ENCODE data around the gene CEP57L1. TPM values are rescaled to one million over a fixed set of nuclear protein-coding genes. Genes with fewer than 3 reads are reported as not detected.

Gene CEP57L1
- total RNA-seq = 6.3 TPM
- long read RNA-seq, partial matches to known transcripts = 3 of 11 reads
- long read RNA-seq, other reads (novel, unspliced or antisense) = 6 of 11 reads

DNA sequence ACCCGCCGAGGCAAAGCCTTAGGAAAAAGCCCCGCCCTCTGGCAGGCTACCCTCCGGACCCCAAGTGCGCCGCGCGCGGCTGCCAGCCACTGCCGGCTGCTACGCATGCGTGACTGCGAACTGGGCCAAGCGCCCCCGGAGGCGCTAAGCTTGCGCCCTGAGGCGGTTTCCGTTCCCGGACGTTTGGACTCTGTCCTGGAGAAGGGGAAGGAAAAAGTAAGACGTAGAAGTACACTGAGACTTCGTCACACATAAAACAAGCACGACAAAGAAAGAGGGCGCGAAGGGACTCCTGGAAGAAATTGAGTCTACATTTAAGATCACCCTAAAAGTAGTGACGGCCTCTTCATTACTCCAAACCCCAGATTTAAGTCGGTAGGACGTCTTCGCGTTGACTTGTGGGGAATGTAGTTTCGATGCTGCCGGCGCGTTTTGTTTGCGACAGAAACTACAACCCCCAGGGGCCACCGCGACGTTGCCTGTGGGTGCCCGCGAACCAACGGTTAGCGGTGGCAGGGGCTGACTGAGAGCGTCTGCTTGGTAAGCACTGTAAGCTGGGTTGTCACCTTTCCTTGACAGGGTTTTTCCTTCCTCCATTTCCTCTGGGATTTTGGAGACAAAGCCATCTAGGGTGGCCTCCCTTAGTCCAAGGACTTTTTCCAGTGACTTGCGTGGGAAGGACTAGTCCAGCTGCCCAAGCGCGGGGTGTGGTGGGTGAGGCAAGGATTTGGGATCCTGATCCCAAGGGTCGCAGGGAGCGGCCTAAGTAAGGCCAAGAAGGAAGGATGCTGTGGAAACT is at the start of gene CEP57L1:
Gene CEP57L1, plus strand, starts transcription at position 472 of the 799 bp plus-strand sequence. CDS start 49,715 bp downstream, outside the sequence.
- DNase-seq = peak; percentile 99
- intact Hi-C loops (cut with DNase I) = loop anchor here (2.0 kb wide), 1 partner anchor 288 kb away; the partner anchor contains the start of gene CD164
- peak; percentile 88 for ATAC-seq (ENCODE audit: poor library complexity)

- no peak for DNase-seq
- ATAC-seq (ENCODE audit: poor library complexity) = peak; percentile 8
- intact Hi-C loops (cut with DNase I) = no loop called here
These were observed 47.1 kb upstream of the CEP57L1 start for GRCh38 chr6:109048176-109048575.

GRCh38 chr6:109048670-109049415 is 46.5 kb upstream of the CEP57L1 start:
- DNase-seq (no peak), ATAC-seq (ENCODE audit: poor library complexity) (no peak)
- intact Hi-C loops (cut with DNase I) = no loop called here

DNA sequence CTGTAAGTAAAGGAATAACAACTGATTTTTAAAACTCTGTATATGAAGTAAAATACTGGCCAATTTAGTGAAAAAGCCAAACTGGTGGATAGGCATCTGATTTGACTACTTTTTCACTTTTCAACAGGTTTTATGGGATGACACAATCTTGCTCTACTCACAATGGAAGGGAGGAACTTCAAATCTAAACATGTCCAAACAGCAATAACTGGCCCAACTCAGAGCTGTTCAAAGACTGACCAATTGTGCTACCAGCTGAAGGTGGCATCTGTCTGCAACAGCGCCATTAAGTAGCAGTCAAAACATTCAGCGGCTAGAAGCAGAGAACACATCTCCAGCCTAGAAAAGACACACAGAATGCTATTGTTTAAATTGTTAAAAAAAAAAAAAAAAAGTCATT is 45.3 kb upstream of the CEP57L1 start:
- no peak for DNase-seq
- intact Hi-C loops (cut with DNase I) = no loop called here
- no peak for ATAC-seq (ENCODE audit: poor library complexity)

DNA sequence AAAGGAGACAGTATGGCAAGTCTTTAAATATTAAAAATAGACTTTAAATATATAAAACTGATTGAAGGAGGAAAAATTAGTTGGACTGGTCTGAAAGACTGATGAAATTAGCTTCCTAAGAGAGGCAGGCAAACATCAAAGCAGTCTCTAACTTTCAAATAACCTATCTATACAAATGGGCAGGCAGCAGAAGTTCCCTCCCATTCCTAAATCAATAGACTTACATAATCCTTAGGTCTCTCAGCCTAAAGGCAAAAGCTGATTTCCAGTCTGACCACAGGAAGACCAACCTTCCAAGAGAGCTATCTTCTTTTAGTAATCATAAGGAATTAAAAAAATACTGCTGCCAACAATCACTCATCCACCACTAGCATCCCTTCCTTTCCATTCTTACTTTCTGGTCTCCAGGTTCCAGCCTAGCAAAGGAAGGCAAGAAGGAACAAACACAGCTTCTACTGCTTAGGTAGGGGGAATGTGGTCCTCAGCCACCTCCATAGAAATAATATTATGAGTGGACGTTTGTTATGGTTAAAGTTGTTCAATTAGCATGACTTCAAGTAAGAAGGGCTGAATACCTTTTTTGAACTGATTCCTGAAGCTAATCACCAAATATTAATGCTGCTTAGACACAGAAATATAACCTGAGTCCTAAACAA is 44.7 kb upstream of the CEP57L1 start:
- intact Hi-C loops (cut with DNase I) = no loop called here
- no peak for DNase-seq
- no peak for ATAC-seq (ENCODE audit: poor library complexity)

DNA sequence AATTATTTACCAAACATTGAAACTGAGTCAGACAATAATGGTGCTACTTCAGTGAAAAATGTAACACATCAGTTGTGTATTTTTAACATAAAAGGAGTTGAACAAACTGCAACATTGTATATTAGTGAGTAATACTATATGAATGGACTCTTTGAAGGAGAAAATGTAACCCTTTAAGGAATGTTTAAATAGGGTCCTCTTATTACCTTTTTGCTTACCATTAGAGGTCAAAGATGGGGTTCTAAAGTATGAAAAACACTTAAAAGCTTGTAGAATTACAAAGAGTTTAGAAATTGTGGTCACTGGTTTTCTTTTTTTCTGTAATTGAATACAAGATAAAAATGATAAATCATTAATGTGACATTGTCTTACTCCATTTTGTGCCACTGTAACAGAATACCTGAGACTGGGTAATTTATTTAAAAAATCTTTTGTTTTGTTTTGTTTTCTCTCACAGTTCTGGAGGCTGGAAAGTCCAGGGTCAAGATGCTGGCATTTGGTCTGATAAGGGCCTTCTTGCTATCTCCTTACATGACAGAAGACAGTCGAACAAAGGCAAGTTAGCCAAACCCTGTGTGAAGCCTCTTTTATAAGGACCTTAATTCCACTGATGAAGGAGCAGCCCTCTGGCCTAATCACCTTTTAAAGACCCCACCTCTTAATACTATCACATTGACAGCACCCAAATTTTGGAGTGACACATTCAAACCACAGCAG is 43.8 kb upstream of the CEP57L1 start:
- ATAC-seq (ENCODE audit: poor library complexity) (no peak), DNase-seq (no peak)
- intact Hi-C loops (cut with DNase I) = no loop called here

DNA sequence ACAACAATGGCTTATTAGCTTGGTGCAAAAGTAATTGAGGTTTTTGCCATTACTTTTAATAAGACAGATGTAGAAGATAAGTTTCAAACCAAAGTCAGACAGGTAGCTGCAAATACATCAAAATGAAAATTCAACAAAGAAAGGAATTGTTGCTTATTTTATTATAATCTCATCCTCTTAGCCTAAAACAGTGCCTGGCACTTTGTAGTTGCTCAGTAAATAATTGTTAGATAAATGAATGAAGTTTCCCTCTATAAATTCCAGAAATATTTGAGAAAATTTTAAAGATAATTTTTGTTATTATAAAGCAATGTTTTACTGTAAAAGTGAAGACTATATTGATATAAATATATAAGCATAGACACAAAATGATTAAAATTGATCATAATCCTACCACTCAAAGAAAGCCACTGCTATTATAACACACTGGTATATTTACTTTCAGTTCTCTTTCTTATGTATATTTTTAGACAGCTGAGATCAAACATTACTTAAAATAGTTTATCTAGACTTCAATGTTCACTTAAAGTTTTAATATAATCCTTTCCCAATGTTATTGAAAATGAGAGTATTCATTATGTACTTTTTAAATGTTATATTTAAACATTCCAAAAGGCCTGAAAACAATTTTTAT is 43.2 kb upstream of the CEP57L1 start:
- ATAC-seq (ENCODE audit: poor library complexity) = no peak

GRCh38 chr6:109052852-109053251 is 42.5 kb upstream of the CEP57L1 start:
- DNase-seq (no peak), ATAC-seq (ENCODE audit: poor library complexity) (no peak)
- intact Hi-C loops (cut with DNase I) = no loop called here

More for the DNA sequence above, 43.2 kb upstream of the CEP57L1 start:
- DNase-seq = no peak
- intact Hi-C loops (cut with DNase I) = no loop called here

DNA sequence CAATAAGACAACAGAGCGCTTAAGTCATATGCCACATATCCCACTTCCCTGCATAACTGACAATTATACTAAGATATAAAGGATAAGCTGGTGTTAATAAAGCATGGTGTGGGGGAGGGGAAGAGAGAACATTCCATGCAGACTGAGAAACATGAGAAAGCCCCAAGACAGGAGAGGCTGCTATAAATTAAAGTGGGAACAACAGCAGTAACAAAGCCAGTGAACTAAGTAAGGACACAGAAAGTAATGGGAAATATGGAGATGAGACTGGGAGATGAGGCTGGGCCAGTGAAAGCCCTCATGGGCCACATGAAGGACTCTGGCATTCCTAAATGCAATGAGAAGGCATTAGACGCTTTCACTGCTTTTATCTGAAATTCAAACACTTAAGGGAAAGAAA is 42.0 kb upstream of the CEP57L1 start:
- intact Hi-C loops (cut with DNase I) = no loop called here
- no peak for ATAC-seq (ENCODE audit: poor library complexity)
- DNase-seq = no peak

DNA sequence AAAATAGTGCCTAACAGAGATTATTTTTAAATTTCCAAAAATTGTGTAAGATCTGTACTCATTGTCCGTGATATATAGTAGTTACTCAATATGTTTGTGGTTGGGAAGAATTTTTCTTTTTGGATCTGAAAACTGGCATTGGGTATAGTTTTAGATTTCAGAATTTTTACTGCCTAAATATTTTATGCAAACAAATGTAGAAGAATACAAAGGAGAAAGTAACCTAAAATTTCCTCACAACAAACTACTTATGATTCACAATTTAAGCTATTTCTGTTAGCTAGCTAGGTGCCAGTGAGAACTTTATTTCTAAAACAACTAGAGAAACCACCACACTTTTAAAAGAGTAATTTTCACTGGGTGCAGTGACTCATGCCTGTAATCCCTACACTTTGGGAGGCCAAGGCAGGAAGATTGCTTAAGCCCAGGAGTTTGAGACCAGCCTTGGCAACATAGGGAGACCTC is 39.5 kb upstream of the CEP57L1 start:
- ATAC-seq (ENCODE audit: poor library complexity) = no peak
- DNase-seq = no peak
- intact Hi-C loops (cut with DNase I) = no loop called here

DNA sequence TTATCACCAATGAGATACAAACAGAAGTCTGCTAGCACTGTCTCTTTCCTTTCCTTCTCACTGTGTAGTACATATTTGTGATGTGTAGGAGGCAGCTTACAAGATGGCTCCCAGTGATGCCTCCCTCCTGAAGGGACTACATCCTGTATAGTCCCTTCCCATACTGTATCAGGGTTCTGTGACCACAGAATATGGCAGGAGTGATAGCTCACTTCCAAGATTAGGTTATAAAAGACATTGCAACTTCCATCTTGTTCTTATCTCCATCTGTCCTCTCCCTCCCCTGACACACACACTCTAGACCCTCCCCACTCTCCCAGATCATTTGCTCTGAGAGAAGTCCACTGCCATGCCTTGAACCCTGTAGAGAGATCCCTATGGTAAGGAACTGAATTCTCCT is 38.6 kb upstream of the CEP57L1 start:
- DNase-seq (no peak), ATAC-seq (ENCODE audit: poor library complexity) (no peak)
- intact Hi-C loops (cut with DNase I) = no loop called here

DNA sequence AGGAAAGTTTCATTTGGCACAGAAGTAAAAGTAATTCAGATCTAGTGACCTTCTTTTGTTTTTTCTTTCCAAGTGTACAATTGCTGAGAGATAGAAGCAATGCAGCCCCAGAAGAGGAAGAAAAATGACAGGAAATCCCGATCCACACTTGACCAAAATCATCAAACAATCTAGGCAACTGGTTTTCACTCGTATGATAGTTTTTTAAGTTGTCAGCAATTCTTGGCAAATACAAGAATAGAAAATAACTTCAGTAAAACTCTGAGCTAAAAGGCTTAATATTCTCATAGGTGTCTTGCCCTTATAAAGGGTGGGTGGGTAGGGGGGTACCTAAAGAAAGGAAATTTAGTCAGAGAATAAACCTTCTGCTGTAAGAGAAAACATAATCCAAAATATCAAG is 36.7 kb upstream of the CEP57L1 start:
- intact Hi-C loops (cut with DNase I) = no loop called here
- no peak for DNase-seq
- ATAC-seq (ENCODE audit: poor library complexity) = no peak

GRCh38 chr6:109059153-109059552 is 36.2 kb upstream of the CEP57L1 start:
- intact Hi-C loops (cut with DNase I) = no loop called here
- DNase-seq (no peak), ATAC-seq (ENCODE audit: poor library complexity) (peak; percentile 4)

GRCh38 chr6:109059571-109060021 is 35.7 kb upstream of the CEP57L1 start:
- DNase-seq = no peak

GRCh38 chr6:109060571-109060970 is 34.7 kb upstream of the CEP57L1 start:
- intact Hi-C loops (cut with DNase I) = loop anchor here (5.0 kb wide), 1 partner anchor 53 kb away; no protein-coding TSS in a partner anchor
- no peak for ATAC-seq (ENCODE audit: poor library complexity)
- DNase-seq = no peak

More at GRCh38 chr6:109059571-109060021, 35.7 kb upstream of the CEP57L1 start:
- intact Hi-C loops (cut with DNase I) = loop anchor here (5.0 kb wide), 1 partner anchor 52 kb away; no protein-coding TSS in a partner anchor
- ATAC-seq (ENCODE audit: poor library complexity) = peak; percentile 66

DNA sequence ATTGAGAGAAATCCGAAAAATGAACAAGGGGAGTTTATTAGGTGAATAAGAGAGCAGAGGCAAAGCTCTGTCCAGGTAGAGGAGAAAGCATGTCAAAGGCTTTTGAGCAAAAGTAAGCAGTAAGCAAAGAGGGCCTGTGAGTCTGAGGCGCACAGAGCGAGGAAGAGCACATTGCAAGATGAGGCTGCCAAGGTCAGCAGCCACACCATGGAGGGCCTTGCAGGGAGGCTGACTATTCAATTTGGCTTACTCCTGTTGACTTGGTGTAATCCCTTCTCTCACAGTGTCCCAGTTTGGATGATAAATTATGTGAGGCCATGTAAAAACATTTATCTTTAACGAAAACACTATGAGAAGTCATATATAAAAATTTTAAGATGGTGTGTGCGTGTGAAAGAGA is 33.1 kb upstream of the CEP57L1 start:
- intact Hi-C loops (cut with DNase I) = loop anchor here (5.0 kb wide), 1 partner anchor 55 kb away; no protein-coding TSS in a partner anchor
- ATAC-seq (ENCODE audit: poor library complexity) (no peak), DNase-seq (no peak)

DNA sequence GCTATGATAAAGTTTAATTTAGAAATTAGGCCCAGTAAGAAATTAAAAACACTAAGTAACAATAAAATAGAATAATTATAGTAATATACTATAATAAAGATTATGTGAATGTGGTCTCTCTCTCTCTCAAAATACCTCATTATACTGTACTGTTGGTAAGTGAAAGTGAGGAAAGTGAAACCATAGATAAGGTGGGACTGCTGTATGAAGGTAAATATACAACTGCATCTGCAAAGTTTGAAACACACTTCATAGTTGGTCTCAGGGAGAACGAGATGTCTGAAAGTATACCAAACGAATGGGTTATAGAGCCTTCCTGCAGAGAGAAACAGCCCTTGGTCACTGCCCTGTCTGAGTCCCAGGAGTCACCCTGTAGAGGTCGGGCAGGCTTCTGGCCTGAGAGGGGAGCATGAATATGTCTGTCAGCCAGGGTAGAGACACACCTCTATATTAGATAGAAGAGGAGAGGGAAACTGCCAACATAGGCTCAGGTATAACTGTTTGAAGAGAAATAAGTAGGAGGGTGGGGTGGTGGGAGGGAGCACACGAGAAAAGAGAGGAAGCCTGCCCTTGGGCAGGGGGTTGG is 32.4 kb upstream of the CEP57L1 start:
- ATAC-seq (ENCODE audit: poor library complexity) (peak; percentile 47), DNase-seq (no peak)
- intact Hi-C loops (cut with DNase I) = loop anchor here (5.0 kb wide), 1 partner anchor 56 kb away; no protein-coding TSS in a partner anchor

Measured in Right ventricle myocardium superior (tissue), 1 donor.